Mucosa of descending colon (tissue), 3 donors: ENCODE data around the gene PEMT. TPM values are rescaled to one million over a fixed set of nuclear protein-coding genes. Genes with fewer than 3 reads are reported as not detected.

Experiments used
- ATAC-seq: fragments of 200-7000 bp; cut with Tn5 transposase; one replicate; pipeline ENCODE4 v1.9.1; 2020; ENCODE audit warnings: mild to moderate bottlenecking, moderate library complexity
- DNase-seq, 3 donors: peaks; one replicate each; pipeline ENCODE4 v3.0.0-alpha.2; 2020
- H3K36me3 ChIP-seq: fragments of 200-600 bp; one replicate; pipeline ENCODE4 v1.8.0; 2021; ENCODE audit warnings: low read depth, mild to moderate bottlenecking
- H3K4me1 ChIP-seq: fragments of 200-600 bp; one replicate; pipeline ENCODE4 v1.8.0; 2021; ENCODE audit warnings: low read depth, mild to moderate bottlenecking
- H3K4me3 ChIP-seq: fragments of 200-600 bp; one replicate; pipeline ENCODE4 v1.8.0; 2021; ENCODE audit warnings: mild to moderate bottlenecking
- H3K9me3 ChIP-seq: fragments of 200-600 bp; one replicate; pipeline ENCODE4 v1.8.0; 2021; ENCODE audit warnings: mild to moderate bottlenecking
- CTCF ChIP-seq: fragments of 200-600 bp; IDR thresholded peaks from one replicate; pipeline ENCODE4 v1.8.0; 2022; ENCODE audit warnings: antibody characterized with exemption, mild to moderate bottlenecking
- intact Hi-C, 2 donors: fragments of 100-400 bp; cut with DNase I in 1 of 2; cut with micrococcal nuclease in 1 of 2; formaldehyde crosslinking; loops; one replicate each; pipeline versions ENCODE4 v1.11.0 to v1.11.1; 2022; cut with DNase I, micrococcal nuclease
- total RNA-seq, 3 donors: library from RNA; stranded (reverse); fragmentation: NEBNext Ultra II Directional in 2 of 3; extraction: Animal tissue kit (Norgen Biotek cat#: 25700) in 2 of 3; gene quantifications; one replicate each; pipeline versions ENCODE4 v1.2.1 to v1.2.4, GENCODE V29; 2021 to 2023
- donor health status: DM: no; HTN: no; CAD: no; lungs with moderate emphysema.
- donor health status: DM: no; HTN: no; CAD: no.
- donor health status: DM: no; HTN: yes; CAD: no.

PEMT gene
- total RNA-seq, 3 donors from 2014 or later: 15.4 to 18.3 (median 16.1) TPM

- no peak for ATAC-seq
- DNase-seq: peak in 1 of 3 donors; percentile 27
- TF ChIP-seq CTCF: no peak
- intact Hi-C loops: loop anchor here (10.0 kb wide), 2 partner anchors 60 to 120 kb away; no protein-coding TSS in a partner anchor
- no peak overlapping the region for H3K4me3 ChIP-seq
- no peaks in the 10 kb centered on the region for H3K4me1 ChIP-seq
- no peaks in the 10 kb centered on the region for H3K9me3 ChIP-seq
- H3K36me3 ChIP-seq: no peaks in the 10 kb centered on the region
These were observed 86.4 kb downstream of the PEMT start for GRCh38 chr17:17505151-17505550.

GRCh38 chr17:17504341-17505140 is 87.0 kb downstream of the PEMT start:
- ATAC-seq (no peak), DNase-seq (peak in 1 of 3 donors; percentile 23)
- Histone ChIP-seq H3K4me1 (no peaks in the 10 kb centered on the region), H3K4me3 (no peak overlapping the region), H3K9me3 (no peaks in the 10 kb centered on the region), H3K36me3 (no peaks in the 10 kb centered on the region)
- intact Hi-C loops: loop anchor here (10.0 kb wide), 2 partner anchors 60 to 120 kb away; no protein-coding TSS in a partner anchor
- TF ChIP-seq CTCF: no peak

GRCh38 chr17:17503566-17504130 is 87.9 kb downstream of the PEMT start:
- no peak for TF ChIP-seq CTCF
- intact Hi-C loops: loop anchor here (10.0 kb wide), 2 partner anchors 61 to 121 kb away; no protein-coding TSS in a partner anchor
- ATAC-seq (no peak), DNase-seq (peak in 1 of 3 donors; percentile 40)
- Histone ChIP-seq H3K4me3 (no peak overlapping the region), H3K9me3 (no peaks in the 10 kb centered on the region), H3K36me3 (no peaks in the 10 kb centered on the region), H3K4me1 (no peaks in the 10 kb centered on the region)

- no peaks in the 10 kb centered on the region for H3K9me3 ChIP-seq
- H3K4me1 ChIP-seq: no peaks in the 10 kb centered on the region
These were observed 88.6 kb downstream of the PEMT start for GRCh38 chr17:17502741-17503565.

More at GRCh38 chr17:17502741-17503565, 88.6 kb downstream of the PEMT start:
- no peak for TF ChIP-seq CTCF
- ATAC-seq: no peak
- intact Hi-C loops: loop anchor here (10.0 kb wide), 2 partner anchors 62 to 122 kb away; no protein-coding TSS in a partner anchor
- Histone ChIP-seq H3K36me3 (no peaks in the 10 kb centered on the region), H3K4me3 (no peak overlapping the region)
- peak in 2 of 3 donors; percentile 12 to 26 for DNase-seq
